HepG2 (cell line): Measurements from ENCODE around the gene SCUBE1. TPM values are rescaled to one million over a fixed set of nuclear protein-coding genes. Genes with fewer than 3 reads are reported as not detected.

Experiments used
- ATAC-seq: fragments of 200-7000 bp; cut with Tn5 transposase; 3 replicates; pipeline ENCODE4 v1.9.1; 2020; ENCODE audit warnings: mild to moderate bottlenecking, moderate library complexity
- BruUV-seq: library from RNA; stranded (reverse); fragments of 400-500 nt; replicated peaks from 2 replicates; lab custom pipeline; 2021; lab: Mats Ljungman, UMichigan
- CTCF ChIA-PET: fragments of 300-600 bp; formaldehyde crosslinking; extraction: SDS; loops from one replicate; lab custom pipeline; 2021; ENCODE audit warnings: low total read pairs, inconsistent platforms, low intra/inter-chr PET ratio; lab: Yijun Ruan, JAX
- POLR2A ChIA-PET: fragments of 350-600 bp; sonication (Branson Sonifier 250); formaldehyde crosslinking; loops from one replicate; lab custom pipeline; 2020; ENCODE audit warnings: antibody characterized with exemption, inconsistent platforms; lab: Yijun Ruan, JAX
- DNase-seq: peaks from one replicate; pipeline ENCODE4 v3.0.0-alpha.2; 2015; ENCODE audit warnings: low spot score
- FAIRE-seq: peaks from 3 replicates; lab custom pipeline; 2011; peaks lifted over from hg19 to GRCh38; lab: Jason Lieb, UNC
- H2AFZ ChIP-seq: one replicate; pipeline ENCODE4 v1.6.1; 2011; ENCODE audit warnings: low read length, inconsistent platforms
- H3K27ac ChIP-seq: fragments of 300-600 bp; 3 replicates; pipeline ENCODE4 v1.8.0; 2011; ENCODE audit warnings: mixed run types, mild to moderate bottlenecking, mixed read lengths, low read length, inconsistent platforms; ENCODE audit not compliant: insufficient read depth; ENCODE audit errors: extremely low read length
- H3K27me3 ChIP-seq, 2 experiments: fragments of 200-600 bp in 1 of 2; 2 replicates in 1 of 2; 3 replicates in 1 of 2; pipeline versions ENCODE4 v1.6.0 to v1.8.0; 2011; ENCODE audit warnings: low read length in 2 of 2, mild to moderate bottlenecking in 2 of 2, moderate library complexity in 2 of 2, inconsistent platforms in 1 of 2; ENCODE audit not compliant: insufficient read depth in 2 of 2, control insufficient read depth in 1 of 2
- H3K36me3 ChIP-seq, 2 experiments: fragments of 200-600 bp in 1 of 2; replicated peaks in 1 of 2; 2 replicates in 1 of 2; 3 replicates in 1 of 2; pipeline versions ENCODE4 v1.5.1 to v1.8.0; 2011; ENCODE audit warnings: low read length in 2 of 2, inconsistent platforms in 1 of 2; ENCODE audit not compliant: insufficient read depth in 2 of 2, control insufficient read depth in 1 of 2
- H3K4me1 ChIP-seq: 2 replicates; pipeline ENCODE4 v1.5.1; 2012; ENCODE audit warnings: low read length, inconsistent platforms; ENCODE audit not compliant: insufficient read depth
- H3K4me2 ChIP-seq: 2 replicates; pipeline ENCODE4 v1.6.0; 2011; ENCODE audit warnings: low read depth, low read length, inconsistent platforms
- H3K4me3 ChIP-seq, 3 experiments: fragments of 200-600 bp in 1 of 3; sonication (generic), shearing (Covaris generic) in 1 of 3; replicated peaks in 1 of 3; 2 replicates each; pipeline ENCODE4 v1.5.1; 2011 to 2016; ENCODE audit warnings: low read length in 3 of 3, inconsistent platforms in 2 of 3, low read depth in 2 of 3, mild to moderate bottlenecking in 2 of 3, control low read depth in 1 of 3, mixed read lengths in 1 of 3; ENCODE audit not compliant: insufficient read depth in 1 of 3
- H3K79me2 ChIP-seq: one replicate; pipeline ENCODE4 v1.6.1; 2011; ENCODE audit warnings: low read length, inconsistent platforms; ENCODE audit not compliant: insufficient read depth
- H3K9ac ChIP-seq: 2 replicates; pipeline ENCODE4 v1.6.0; 2011; ENCODE audit warnings: mild to moderate bottlenecking, low read depth, low read length, inconsistent platforms; ENCODE audit not compliant: insufficient read depth
- H3K9me3 ChIP-seq: 2 replicates; pipeline ENCODE4 v1.5.1; 2012; ENCODE audit warnings: mild to moderate bottlenecking, low read length
- H4K20me1 ChIP-seq: 2 replicates; pipeline ENCODE4 v1.6.0; 2011; ENCODE audit warnings: inconsistent platforms, mild to moderate bottlenecking, low read length, moderate library complexity; ENCODE audit not compliant: insufficient read depth
- ADNP ChIP-seq: sonication (generic); formaldehyde crosslinking; IDR thresholded peaks from 2 replicates; pipeline ENCODE4 v1.4.0; 2020; ENCODE audit warnings: missing genetic modification reagents
- SMARCE1 ChIP-seq: fragments of 450-650 bp; IDR thresholded peaks from 2 replicates; pipeline ENCODE4 v1.6.1; 2017; ENCODE audit warnings: borderline replicate concordance
- SYNCRIP ChIP-seq: fragments of 200-400 bp; formaldehyde crosslinking; IDR thresholded peaks from 2 replicates; pipeline ENCODE4 v1.6.1; 2018; ENCODE audit warnings: mild to moderate bottlenecking, low read depth, low read length; ENCODE audit not compliant: insufficient read depth
- XRCC5 ChIP-seq: fragments of 200-400 bp; formaldehyde crosslinking; optimal IDR thresholded peaks from 2 replicates; pipeline ENCODE3; 2017; ENCODE audit warnings: mild to moderate bottlenecking, low read length
- ZNF329 ChIP-seq: sonication (generic); formaldehyde crosslinking; IDR thresholded peaks from 2 replicates; pipeline ENCODE4 v1.9.0; 2021; ENCODE audit warnings: low read depth, mild to moderate bottlenecking, missing genetic modification reagents
- WGBS: methylation state at CpG from one replicate; pipeline ENCODE4 v1.1.6; 2017; ENCODE audit warnings: low lambda C conversion rate; 5-methylcytosine and 5-hydroxymethylcytosine counted together
- in situ Hi-C: cut with HindIII; loops from 2 replicates; pipeline ENCODE4 v1.10.0; 2017; ENCODE audit warnings: low pct_unique_long_range_greater_than_20kb; ENCODE audit not compliant: extremely low pct_ligation_motif_present
- intact Hi-C: fragments of 100-400 bp; cut with micrococcal nuclease; formaldehyde crosslinking; loops from one replicate; pipeline ENCODE4 v1.10.0; 2022; ENCODE audit not compliant: unreplicated experiment
- polyA plus RNA-seq, 8 experiments: library from polyadenylated mRNA; depleted of rRNA in 3 of 8; stranded (reverse) in 7 of 8; unstranded in 1 of 8; fragments of >200 nt; fragmentation: Illumina TruSeq in 4 of 8; extraction: Trizol in 4 of 8; gene quantifications; 2 replicates each; pipeline versions ENCODE4 v1.2.1 to v1.2.3, GENCODE V29; 2011 to 2016; ENCODE audit warnings: low read depth in 4 of 8, missing spikeins in 1 of 8, mixed read lengths in 1 of 8; ENCODE audit not compliant: insufficient read depth in 1 of 8
- total RNA-seq, 5 experiments: library from RNA; depleted of rRNA; stranded (reverse); fragments of >200 nt; fragmentation: Illumina TruSeq; extraction: Trizol; gene quantifications; 2 replicates each; pipeline ENCODE4 v1.2.3, GENCODE V29; 2016; ENCODE audit warnings: low read depth in 1 of 5
- TF ChIP-seq, protein P1 (sequence below): sonication (generic); formaldehyde crosslinking; IDR thresholded peaks from 2 replicates; pipeline ENCODE4 v1.4.0; 2020; ENCODE audit warnings: missing genetic modification reagents, mild to moderate bottlenecking, borderline replicate concordance
- TF ChIP-seq, protein P2 (sequence below): sonication (generic); formaldehyde crosslinking; IDR thresholded peaks from 2 replicates; pipeline ENCODE4 v1.5.1; 2020; ENCODE audit warnings: mild to moderate bottlenecking, missing genetic modification reagents, moderate library complexity

Gene SCUBE1
- total and polyA plus RNA-seq, 2 of the 13 experiments (the other 11 are each of a cell fraction or from before 2014, with no cell fraction given): under 0.01 to 0.05 TPM

DNA sequence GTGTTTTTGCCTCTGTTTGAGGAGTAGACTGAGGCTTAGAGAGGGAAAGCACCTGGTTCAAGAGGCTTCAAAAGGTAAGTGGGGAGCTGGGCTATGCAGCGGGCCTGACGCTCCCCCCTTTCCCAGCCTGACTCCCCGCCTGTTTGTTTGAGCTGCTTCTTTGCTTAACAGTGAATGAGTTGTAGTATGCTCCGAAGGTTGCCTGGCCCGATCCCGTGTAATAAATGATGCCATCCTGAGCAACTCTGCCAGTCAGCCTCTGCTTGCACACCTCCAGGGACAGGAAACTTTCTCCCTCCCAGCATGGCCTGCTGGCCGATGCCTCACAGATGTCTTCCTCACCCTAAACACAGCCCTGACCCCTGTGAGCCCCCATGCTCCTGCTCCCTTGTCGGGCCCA lies 110.7 kb downstream of the SCUBE1 start:
- BruUV-seq: no TSS peak
- H2AFZ ChIP-seq: no peak overlapping the region
- DNase-seq (no peak), FAIRE-seq (no peak), ATAC-seq (no peak)
- WGBS: 15% methylated on average over 4 of the region's 8 CpGs
- H3K79me2 ChIP-seq: no peaks in the 10 kb centered on the region
- in situ Hi-C loops: loop anchor here (5.0 to 10.0 kb wide), 2 partner anchors 40 to 112 kb away; partner anchors contain the start of gene SCUBE1
- ChIA-PET POLR2A (no interaction called here), CTCF (no interaction called here)
- H3K36me3 ChIP-seq: no peaks in the 10 kb centered on the region
- H3K9me3 ChIP-seq: no peaks in the 10 kb centered on the region
- H4K20me1 ChIP-seq: no peaks in the 10 kb centered on the region
- H3K4me3 ChIP-seq: no peak overlapping the region
- TF ChIP-seq ZNF329 (CRISPR knock-in tag) (no peak), SYNCRIP (no peak), SMARCE1 (no peak)
- TF ChIP-seq, protein P1, sequence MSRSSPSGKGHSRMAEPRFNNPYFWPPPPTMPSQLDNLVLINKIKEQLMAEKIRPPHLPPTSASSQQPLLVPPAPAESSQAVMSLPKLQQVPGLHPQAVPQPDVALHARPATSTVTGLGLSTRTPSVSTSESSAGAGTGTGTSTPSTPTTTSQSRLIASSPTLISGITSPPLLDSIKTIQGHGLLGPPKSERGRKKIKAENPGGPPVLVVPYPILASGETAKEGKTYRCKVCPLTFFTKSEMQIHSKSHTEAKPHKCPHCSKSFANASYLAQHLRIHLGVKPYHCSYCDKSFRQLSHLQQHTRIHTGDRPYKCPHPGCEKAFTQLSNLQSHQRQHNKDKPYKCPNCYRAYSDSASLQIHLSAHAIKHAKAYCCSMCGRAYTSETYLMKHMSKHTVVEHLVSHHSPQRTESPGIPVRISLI: no peak
- no peak overlapping the region for H3K9ac ChIP-seq
- intact Hi-C loops: loop anchor here (5.0 kb wide), 2 partner anchors 115 to 155 kb away; no protein-coding TSS in a partner anchor
- peaks cover 3 to 43% of the 10 kb centered on the region in 2 experiments for H3K27me3 ChIP-seq
- H3K27ac ChIP-seq: no peak overlapping the region
- peaks cover 52% of the 10 kb centered on the region for H3K4me1 ChIP-seq
- H3K4me2 ChIP-seq: no peak overlapping the region; the same call in 1 of the 2 replicates

DNA sequence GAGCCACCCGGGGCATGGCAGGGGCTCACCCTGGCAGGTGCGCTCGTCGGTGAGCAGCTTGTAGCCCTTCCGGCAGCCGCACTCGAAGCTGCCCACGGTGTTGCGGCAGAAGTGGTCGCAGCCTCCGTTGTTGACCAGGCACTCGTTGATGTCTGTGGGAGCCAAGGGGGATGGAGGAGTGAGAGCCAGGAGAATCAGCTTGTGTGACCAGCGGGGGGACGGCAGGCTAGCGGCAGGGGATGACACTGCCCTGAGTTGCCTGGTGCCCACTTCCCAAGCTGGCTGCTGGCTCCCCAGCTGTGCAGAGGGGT lies 111.5 kb downstream of the SCUBE1 start:
- no peak overlapping the region for H3K9ac ChIP-seq
- H3K4me2 ChIP-seq: no peak overlapping the region
- BruUV-seq: no TSS peak
- WGBS: 91% methylated on average over 8 of the region's 15 CpGs
- no peak overlapping the region for H2AFZ ChIP-seq
- no peak for DNase-seq
- intact Hi-C loops (loop anchor here (1.0 to 5.0 kb wide), 3 partner anchors 39 to 156 kb away; no protein-coding TSS in a partner anchor), in situ Hi-C loops (loop anchor here (5.0 to 10.0 kb wide), 2 partner anchors 41 to 113 kb away; partner anchors contain the start of gene SCUBE1)
- H3K79me2 ChIP-seq: no peaks in the 10 kb centered on the region
- no peak for ATAC-seq
- peaks cover 5 to 51% of the 10 kb centered on the region in 2 experiments for H3K27me3 ChIP-seq
- FAIRE-seq: no peak
- POLR2A ChIA-PET: no interaction called here
- peak; percentile 1 for TF ChIP-seq XRCC5
- TF ChIP-seq ADNP (CRISPR knock-in tag): no peak
- TF ChIP-seq, protein P2, sequence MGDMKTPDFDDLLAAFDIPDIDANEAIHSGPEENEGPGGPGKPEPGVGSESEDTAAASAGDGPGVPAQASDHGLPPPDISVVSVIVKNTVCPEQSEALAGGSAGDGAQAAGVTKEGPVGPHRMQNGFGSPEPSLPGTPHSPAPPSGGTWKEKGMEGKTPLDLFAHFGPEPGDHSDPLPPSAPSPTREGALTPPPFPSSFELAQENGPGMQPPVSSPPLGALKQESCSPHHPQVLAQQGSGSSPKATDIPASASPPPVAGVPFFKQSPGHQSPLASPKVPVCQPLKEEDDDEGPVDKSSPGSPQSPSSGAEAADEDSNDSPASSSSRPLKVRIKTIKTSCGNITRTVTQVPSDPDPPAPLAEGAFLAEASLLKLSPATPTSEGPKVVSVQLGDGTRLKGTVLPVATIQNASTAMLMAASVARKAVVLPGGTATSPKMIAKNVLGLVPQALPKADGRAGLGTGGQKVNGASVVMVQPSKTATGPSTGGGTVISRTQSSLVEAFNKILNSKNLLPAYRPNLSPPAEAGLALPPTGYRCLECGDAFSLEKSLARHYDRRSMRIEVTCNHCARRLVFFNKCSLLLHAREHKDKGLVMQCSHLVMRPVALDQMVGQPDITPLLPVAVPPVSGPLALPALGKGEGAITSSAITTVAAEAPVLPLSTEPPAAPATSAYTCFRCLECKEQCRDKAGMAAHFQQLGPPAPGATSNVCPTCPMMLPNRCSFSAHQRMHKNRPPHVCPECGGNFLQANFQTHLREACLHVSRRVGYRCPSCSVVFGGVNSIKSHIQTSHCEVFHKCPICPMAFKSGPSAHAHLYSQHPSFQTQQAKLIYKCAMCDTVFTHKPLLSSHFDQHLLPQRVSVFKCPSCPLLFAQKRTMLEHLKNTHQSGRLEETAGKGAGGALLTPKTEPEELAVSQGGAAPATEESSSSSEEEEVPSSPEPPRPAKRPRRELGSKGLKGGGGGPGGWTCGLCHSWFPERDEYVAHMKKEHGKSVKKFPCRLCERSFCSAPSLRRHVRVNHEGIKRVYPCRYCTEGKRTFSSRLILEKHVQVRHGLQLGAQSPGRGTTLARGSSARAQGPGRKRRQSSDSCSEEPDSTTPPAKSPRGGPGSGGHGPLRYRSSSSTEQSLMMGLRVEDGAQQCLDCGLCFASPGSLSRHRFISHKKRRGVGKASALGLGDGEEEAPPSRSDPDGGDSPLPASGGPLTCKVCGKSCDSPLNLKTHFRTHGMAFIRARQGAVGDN: 0 out of 2 replicates have a peak, but pooled peaks have one; percentile 4
- TF ChIP-seq, all 625 proteins: peak for 2
- Histone ChIP-seq H4K20me1 (no peaks in the 10 kb centered on the region), H3K4me3 (no peak overlapping the region), H3K4me1 (peaks cover 44% of the 10 kb centered on the region), H3K9me3 (no peaks in the 10 kb centered on the region), H3K27ac (no peak overlapping the region), H3K36me3 (no peaks in the 10 kb centered on the region)
- CTCF ChIA-PET: interaction anchor here (0.7 to 2.0 kb wide), 5 partner anchors 38 to 154 kb away, joined by 3 to 21 read pairs (median 11); no protein-coding TSS in a partner anchor
